B cell (primary cell): ENCODE measurements around the gene MAP2K5.

Experiments
- EZH2 ChIP-seq: IDR thresholded peaks from 2 replicates; pipeline ENCODE4 v1.6.1; 2012; ENCODE audit warnings: borderline replicate concordance, low read depth, mild to moderate bottlenecking, moderate library complexity, low read length; ENCODE audit not compliant: insufficient read depth, poor library complexity, severe bottlenecking
- TF ChIP-seq, protein P1 (sequence below): fragments of 200-600 bp; IDR thresholded peaks from one replicate; pipeline ENCODE4 v1.8.0; 2022; ENCODE audit warnings: antibody characterized with exemption, mild to moderate bottlenecking

DNA sequence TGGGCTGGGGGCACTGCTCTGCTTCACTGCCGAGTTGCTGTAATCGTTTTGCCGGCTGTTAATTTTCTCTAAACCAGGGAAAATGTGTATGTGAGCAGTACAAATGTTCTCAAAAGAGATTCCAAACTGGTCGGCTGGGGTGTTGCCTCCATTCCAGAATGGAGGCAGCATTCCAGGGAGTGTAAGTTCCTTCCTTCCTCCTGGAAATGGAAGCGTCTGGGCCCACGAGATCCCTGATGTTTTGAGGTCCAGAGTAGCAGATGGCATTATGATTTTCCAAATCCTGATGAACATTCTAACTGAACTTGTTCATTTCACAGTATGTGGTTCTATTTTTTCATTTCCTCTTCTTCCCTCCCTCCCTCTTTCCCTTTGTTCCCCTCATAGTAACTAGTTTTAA lies 218.4 kb downstream of the MAP2K5 start:
- TF ChIP-seq, protein P1, sequence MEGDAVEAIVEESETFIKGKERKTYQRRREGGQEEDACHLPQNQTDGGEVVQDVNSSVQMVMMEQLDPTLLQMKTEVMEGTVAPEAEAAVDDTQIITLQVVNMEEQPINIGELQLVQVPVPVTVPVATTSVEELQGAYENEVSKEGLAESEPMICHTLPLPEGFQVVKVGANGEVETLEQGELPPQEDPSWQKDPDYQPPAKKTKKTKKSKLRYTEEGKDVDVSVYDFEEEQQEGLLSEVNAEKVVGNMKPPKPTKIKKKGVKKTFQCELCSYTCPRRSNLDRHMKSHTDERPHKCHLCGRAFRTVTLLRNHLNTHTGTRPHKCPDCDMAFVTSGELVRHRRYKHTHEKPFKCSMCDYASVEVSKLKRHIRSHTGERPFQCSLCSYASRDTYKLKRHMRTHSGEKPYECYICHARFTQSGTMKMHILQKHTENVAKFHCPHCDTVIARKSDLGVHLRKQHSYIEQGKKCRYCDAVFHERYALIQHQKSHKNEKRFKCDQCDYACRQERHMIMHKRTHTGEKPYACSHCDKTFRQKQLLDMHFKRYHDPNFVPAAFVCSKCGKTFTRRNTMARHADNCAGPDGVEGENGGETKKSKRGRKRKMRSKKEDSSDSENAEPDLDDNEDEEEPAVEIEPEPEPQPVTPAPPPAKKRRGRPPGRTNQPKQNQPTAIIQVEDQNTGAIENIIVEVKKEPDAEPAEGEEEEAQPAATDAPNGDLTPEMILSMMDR, result no peak
- TF ChIP-seq EZH2, result no peak
